Lower leg skin (tissue), 4 donors: ENCODE data around the gene MBD6. TPM values are rescaled to one million over a fixed set of nuclear protein-coding genes. Genes with fewer than 3 reads are reported as not detected.

Experiments used
- DNase-seq, 2 donors: peaks; one replicate each; pipeline ENCODE4 v3.0.0-alpha.2; 2019; ENCODE audit warnings: low spot score in 2 of 2
- H3K4me3 ChIP-seq: fragments of 200-600 bp; sonication (generic); 2 replicates; pipeline ENCODE4 v1.5.1; 2017; ENCODE audit warnings: mild to moderate bottlenecking, low read depth; ENCODE audit not compliant: poor library complexity, severe bottlenecking
- POLR2A ChIP-seq, 2 donors: fragments of 450-650 bp; IDR thresholded peaks; one replicate each; pipeline ENCODE4 v1.6.1; 2016 to 2017; ENCODE audit warnings: antibody characterized with exemption in 2 of 2, mild to moderate bottlenecking in 1 of 2, moderate library complexity in 1 of 2
- WGBS, 2 donors: methylation state at CpG; one replicate each; pipeline ENCODE4 v1.1.5; 2018; 5-methylcytosine and 5-hydroxymethylcytosine counted together
- intact Hi-C: fragments of 100-400 bp; cut with DNase I; formaldehyde crosslinking; loops from one replicate; pipeline ENCODE4 v1.15.0; 2023; ENCODE audit warnings: low total_unique reads
- total RNA-seq, 4 donors: library from RNA; depleted of rRNA; stranded (reverse); fragments of >200 nt; gene quantifications; one replicate each; pipeline ENCODE4 v1.1.0, GENCODE V29; 2016
- TF ChIP-seq, protein P1 (sequence below), 3 donors: fragments of 450-650 bp; IDR thresholded peaks; one replicate each; pipeline ENCODE4 v1.5.1; 2016; ENCODE audit warnings: antibody characterized with exemption in 3 of 3, mild to moderate bottlenecking in 3 of 3, moderate library complexity in 2 of 3

MBD6 gene
- total RNA-seq, 4 donors from 2014 or later = 13.8 to 50.4 (median 26.5) TPM

GRCh38 chr12:57536597-57536942, 13.9 kb downstream of the MBD6 start:
- WGBS, 2 donors = 91 to 100% methylated on average over 1 of the region's 1 CpG
- intact Hi-C loops = no loop called here
- no peak for TF ChIP-seq POLR2A (IDR thresholded peaks at IDR 0.05)
- TF ChIP-seq, protein P1, sequence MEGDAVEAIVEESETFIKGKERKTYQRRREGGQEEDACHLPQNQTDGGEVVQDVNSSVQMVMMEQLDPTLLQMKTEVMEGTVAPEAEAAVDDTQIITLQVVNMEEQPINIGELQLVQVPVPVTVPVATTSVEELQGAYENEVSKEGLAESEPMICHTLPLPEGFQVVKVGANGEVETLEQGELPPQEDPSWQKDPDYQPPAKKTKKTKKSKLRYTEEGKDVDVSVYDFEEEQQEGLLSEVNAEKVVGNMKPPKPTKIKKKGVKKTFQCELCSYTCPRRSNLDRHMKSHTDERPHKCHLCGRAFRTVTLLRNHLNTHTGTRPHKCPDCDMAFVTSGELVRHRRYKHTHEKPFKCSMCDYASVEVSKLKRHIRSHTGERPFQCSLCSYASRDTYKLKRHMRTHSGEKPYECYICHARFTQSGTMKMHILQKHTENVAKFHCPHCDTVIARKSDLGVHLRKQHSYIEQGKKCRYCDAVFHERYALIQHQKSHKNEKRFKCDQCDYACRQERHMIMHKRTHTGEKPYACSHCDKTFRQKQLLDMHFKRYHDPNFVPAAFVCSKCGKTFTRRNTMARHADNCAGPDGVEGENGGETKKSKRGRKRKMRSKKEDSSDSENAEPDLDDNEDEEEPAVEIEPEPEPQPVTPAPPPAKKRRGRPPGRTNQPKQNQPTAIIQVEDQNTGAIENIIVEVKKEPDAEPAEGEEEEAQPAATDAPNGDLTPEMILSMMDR (IDR thresholded peaks at IDR 0.05) = no peak
- DNase-seq = no peak
- no peak overlapping the region for H3K4me3 ChIP-seq

GRCh38 chr12:57539134-57539768, 16.6 kb downstream of the MBD6 start:
- H3K4me3 ChIP-seq = no peak overlapping the region
- intact Hi-C loops = no loop called here
- DNase-seq = peak in 1 of 2 donors; percentile 20
- 82 to 85% methylated on average over 5 of the region's 5 CpGs for WGBS, 2 donors
- no peak for TF ChIP-seq POLR2A (IDR thresholded peaks at IDR 0.05)
- TF ChIP-seq, protein P1 (IDR thresholded peaks at IDR 0.05) = no peak

DNA sequence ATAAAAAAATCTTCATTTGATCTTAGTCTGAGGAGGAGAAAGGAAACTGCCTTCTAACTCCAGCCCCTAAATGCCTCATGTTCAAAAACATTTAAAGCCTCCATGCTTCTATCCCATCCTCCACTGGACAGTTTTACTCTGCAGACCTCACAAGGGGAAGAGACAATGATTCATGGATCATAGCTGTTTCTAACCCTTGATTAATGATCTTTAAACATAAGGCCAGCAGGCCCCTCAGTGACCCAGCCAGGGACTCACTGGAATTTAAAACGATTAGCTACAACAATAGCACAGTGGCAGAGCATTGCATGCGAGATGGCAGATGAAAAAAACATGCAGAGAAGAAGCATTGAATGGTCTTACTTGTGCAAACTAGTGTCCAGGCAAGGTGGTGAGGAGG, 18.4 kb downstream of the MBD6 start:
- intact Hi-C loops = no loop called here
- no peak overlapping the region for H3K4me3 ChIP-seq
- WGBS, 2 donors = 47 to 66% methylated on average over 2 of the region's 2 CpGs
- peak in 1 of 2 donors; percentile 26 for DNase-seq
- TF ChIP-seq POLR2A (IDR thresholded peaks at IDR 0.05) = no peak
- TF ChIP-seq, protein P1 (IDR thresholded peaks at IDR 0.05) = no peak

GRCh38 chr12:57541717-57542116, 19.1 kb downstream of the MBD6 start:
- DNase-seq = peak in 1 of 2 donors; percentile 50
- H3K4me3 ChIP-seq = no peak overlapping the region
- intact Hi-C loops = no loop called here
- 80 to 81% methylated on average over 2 of the region's 2 CpGs for WGBS, 2 donors
- no peak for TF ChIP-seq POLR2A (IDR thresholded peaks at IDR 0.05)
- TF ChIP-seq, protein P1 (IDR thresholded peaks at IDR 0.05) = no peak

DNA sequence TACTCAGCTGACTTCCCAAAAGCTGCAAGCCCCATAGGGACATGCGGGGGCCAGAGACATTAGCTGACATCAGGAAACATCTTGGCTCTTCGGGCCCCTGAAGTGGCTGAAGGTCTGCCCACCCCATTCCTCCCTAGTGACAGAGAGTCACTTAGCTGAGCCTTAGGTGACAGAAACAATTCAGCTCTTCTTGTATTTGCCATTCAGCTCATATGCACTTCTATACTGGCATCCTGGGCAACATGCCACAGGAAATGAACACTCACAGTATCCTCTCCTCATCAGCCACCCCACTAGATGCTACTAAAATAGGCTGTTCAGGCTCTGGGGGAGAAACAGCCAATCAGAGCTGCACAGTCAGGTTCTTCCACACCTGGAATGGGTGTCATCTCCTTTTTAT, 21.0 kb downstream of the MBD6 start:
- no peak overlapping the region for H3K4me3 ChIP-seq
- intact Hi-C loops = no loop called here

More for the DNA sequence above, 21.0 kb downstream of the MBD6 start:
- TF ChIP-seq, protein P1 (IDR thresholded peaks at IDR 0.05) = no peak
- no peak for TF ChIP-seq POLR2A (IDR thresholded peaks at IDR 0.05)
- DNase-seq = no peak
- 78 to 79% methylated on average over 2 of the region's 2 CpGs for WGBS, 2 donors
